Heart left ventricle (tissue), 16 donors: ENCODE results near the gene PRKG1. TPM values are rescaled to one million over a fixed set of nuclear protein-coding genes. Genes with fewer than 3 reads are reported as not detected.
A peak's percentile ranks its signal among the peaks of the same experiment; 100 is the strongest.

Experiments
- ATAC-seq, 4 donors: fragments of 200-7000 bp; cut with Tn5 transposase; one replicate each; pipeline ENCODE4 v1.9.1; 2020 to 2022; ENCODE audit warnings: moderate library complexity in 4 of 4, mild to moderate bottlenecking in 3 of 4, moderate number of reproducible peaks in 1 of 4
- DNase-seq, 5 donors: peaks; one replicate each; pipeline ENCODE4 v3.0.0-alpha.2; 2020
- H3K27ac ChIP-seq, 12 donors: fragments of 200-600 bp; sonication (generic) in 4 of 12; one replicate each; pipeline versions ENCODE4 v1.5.0 to v1.8.0; 2016 to 2022; ENCODE audit warnings: mild to moderate bottlenecking in 2 of 12
- H3K27me3 ChIP-seq, 9 donors: fragments of 200-600 bp; sonication (generic) in 2 of 9; one replicate each; pipeline versions ENCODE4 v1.5.1 to v1.8.0; 2016 to 2022; ENCODE audit warnings: mild to moderate bottlenecking in 3 of 9
- H3K36me3 ChIP-seq, 9 donors: fragments of 200-600 bp; sonication (generic) in 2 of 9; one replicate each; pipeline versions ENCODE4 v1.5.0 to v1.8.0; 2018 to 2022; ENCODE audit warnings: mild to moderate bottlenecking in 2 of 9
- H3K4me1 ChIP-seq, 12 donors: fragments of 200-600 bp; sonication (generic) in 4 of 12; one replicate each; pipeline versions ENCODE4 v1.5.0 to v1.8.0; 2016 to 2022; ENCODE audit warnings: mild to moderate bottlenecking in 3 of 12
- H3K4me3 ChIP-seq, 12 donors: fragments of 200-600 bp; sonication (generic) in 4 of 12; one replicate each; pipeline versions ENCODE4 v1.5.0 to v1.8.0; 2017 to 2022; ENCODE audit warnings: mild to moderate bottlenecking in 9 of 12, moderate library complexity in 4 of 12
- H3K9me3 ChIP-seq, 12 donors: fragments of 200-600 bp; sonication (generic) in 4 of 12; one replicate each; pipeline versions ENCODE4 v1.5.0 to v1.8.0; 2016 to 2022; ENCODE audit warnings: mild to moderate bottlenecking in 1 of 12
- POLR2A ChIP-seq, 2 donors: fragments of 450-650 bp; IDR thresholded peaks; one replicate each; pipeline ENCODE4 v1.6.1; 2017; ENCODE audit warnings: antibody characterized with exemption in 2 of 2, mild to moderate bottlenecking in 2 of 2, moderate library complexity in 2 of 2
- WGBS, 4 donors: extraction: QIAGEN DNeasy Blood & Tissue Kit in 2 of 4; methylation state at CpG; one replicate each; pipeline versions ENCODE4 v1.1.5 to v1.1.7; 2013 to 2018; 5-methylcytosine and 5-hydroxymethylcytosine counted together
- intact Hi-C, 10 donors: fragments of 100-400 bp; cut with DNase I; formaldehyde crosslinking; loops; one replicate each; pipeline versions ENCODE4 v1.11.1 to v1.14.2; 2022
- polyA plus RNA-seq, 2 donors: library from polyadenylated mRNA; stranded (reverse); fragments of 200-250 nt; gene quantifications; one replicate each; pipeline ENCODE4 v1.2.3, GENCODE V29; 2013
- total RNA-seq, 9 donors: library from RNA; depleted of rRNA in 2 of 9; stranded (reverse); fragments of >200 nt in 2 of 9; fragmentation: NEBNext Ultra II Directional in 3 of 9; extraction: Animal tissue kit (Norgen Biotek cat#: 25700) in 3 of 9; gene quantifications; one replicate each; pipeline versions ENCODE4 v1.1.0 to v1.2.4, GENCODE V29; 2016 to 2023
- TF ChIP-seq, protein P1 (sequence below), 12 donors: fragments of 200-600 bp; sonication (generic) in 4 of 12; IDR thresholded peaks; one replicate each; pipeline versions ENCODE4 v1.5.0 to v1.8.0; 2018 to 2022; ENCODE audit warnings: antibody characterized with exemption in 12 of 12, mild to moderate bottlenecking in 5 of 12
- donor health status: ischemic (EF 13 %, LVEDD 7.1; RV severe dilation, severe dysfunction).
- donor health status: healthy with polysubstance abuse.
- donor health status: DM: no; HTN: yes; CAD: no.
- donor health status: DM: no; HTN: no; CAD: no.
- donor health status: ischemic (EF 25% LVEDD 6.9; RV normal size, moderate dysfunction).
- donor health status: ischemic (EF 25% LVEDD 5.7; RV mildly dilated, moderate dysfunction).
- donor health status: healthy.
- donor health status: DM: yes; HTN: yes; CAD: no.
- donor health status: ischemic (EF 35%, LVEDD 5.7; RV mildly dilated, moderate dysfunction).
- donor health status: nonischemic (EF 11% LVEDD 7.7; RV severe dilation, severe dysfunction).
- donor health status: DM: yes; HTN: yes; CAD: no.
- donor health status: PGD.
- donor health status: ischemic (EF 29% LVEDD 5.4; RV normal size, mild dysfunction).
- donor health status: nonischemic (EF 23%, LVEDD 6.1; RV moderate dilation, normal function).

PRKG1 gene
- total and polyA plus RNA-seq, 11 donors = 5.5 to 37.3 (median 29.3) TPM

DNA sequence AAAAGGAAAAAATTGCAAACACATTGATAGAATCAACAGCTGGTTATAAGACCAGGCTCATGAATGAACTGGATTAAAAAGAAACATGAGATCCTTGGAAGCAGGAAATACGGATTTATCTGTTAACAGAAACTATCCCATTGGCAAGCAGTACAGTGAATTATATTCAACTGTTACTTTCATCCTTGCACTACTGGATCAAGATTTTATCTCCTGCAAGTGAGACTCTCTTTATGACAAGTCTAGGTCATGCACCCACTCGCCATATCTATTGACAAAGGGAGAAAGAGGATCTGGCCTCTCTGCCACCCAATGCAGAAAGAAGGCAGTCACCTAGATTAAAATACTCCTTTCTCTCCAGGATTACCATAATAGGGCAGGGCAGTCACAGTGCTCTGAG lies 583.7 kb downstream of the PRKG1 start:
- H3K4me1 ChIP-seq = peaks cover 0 to 17% (median 6%) of the 10 kb centered on the region in 12 donors
- no peak for DNase-seq
- 48 to 69% (median 52%) methylated on average over 2 of the region's 2 CpGs for WGBS, 4 donors

DNA sequence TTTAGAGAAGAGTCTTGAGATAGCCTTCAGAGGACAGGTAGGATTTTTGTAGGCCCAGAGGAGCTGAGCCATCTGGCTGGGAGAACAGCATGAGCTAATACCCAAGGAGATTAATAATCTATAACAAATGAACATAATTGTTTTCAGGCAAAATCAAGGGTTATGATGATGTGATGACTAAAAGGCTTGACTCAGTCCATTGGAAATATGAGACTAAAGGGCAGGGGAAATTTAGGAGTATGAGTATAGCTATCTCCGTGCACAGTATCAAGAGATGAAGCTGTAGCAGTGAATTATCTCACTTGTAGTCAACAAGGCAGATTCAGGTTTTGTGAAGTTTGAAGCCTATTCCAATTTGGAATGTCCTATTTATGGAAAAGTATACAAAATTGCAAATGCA lies 585.1 kb downstream of the PRKG1 start:
- WGBS, 4 donors = 76 to 94% (median 89%) methylated on average over 1 of the region's 1 CpG
- intact Hi-C loops = no loop called here
- DNase-seq = no peak
- no peak for TF ChIP-seq POLR2A (IDR thresholded peaks at IDR 0.05)
- TF ChIP-seq, protein P1, sequence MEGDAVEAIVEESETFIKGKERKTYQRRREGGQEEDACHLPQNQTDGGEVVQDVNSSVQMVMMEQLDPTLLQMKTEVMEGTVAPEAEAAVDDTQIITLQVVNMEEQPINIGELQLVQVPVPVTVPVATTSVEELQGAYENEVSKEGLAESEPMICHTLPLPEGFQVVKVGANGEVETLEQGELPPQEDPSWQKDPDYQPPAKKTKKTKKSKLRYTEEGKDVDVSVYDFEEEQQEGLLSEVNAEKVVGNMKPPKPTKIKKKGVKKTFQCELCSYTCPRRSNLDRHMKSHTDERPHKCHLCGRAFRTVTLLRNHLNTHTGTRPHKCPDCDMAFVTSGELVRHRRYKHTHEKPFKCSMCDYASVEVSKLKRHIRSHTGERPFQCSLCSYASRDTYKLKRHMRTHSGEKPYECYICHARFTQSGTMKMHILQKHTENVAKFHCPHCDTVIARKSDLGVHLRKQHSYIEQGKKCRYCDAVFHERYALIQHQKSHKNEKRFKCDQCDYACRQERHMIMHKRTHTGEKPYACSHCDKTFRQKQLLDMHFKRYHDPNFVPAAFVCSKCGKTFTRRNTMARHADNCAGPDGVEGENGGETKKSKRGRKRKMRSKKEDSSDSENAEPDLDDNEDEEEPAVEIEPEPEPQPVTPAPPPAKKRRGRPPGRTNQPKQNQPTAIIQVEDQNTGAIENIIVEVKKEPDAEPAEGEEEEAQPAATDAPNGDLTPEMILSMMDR (IDR thresholded peaks at IDR 0.05) = no peak
- no peak overlapping the region for H3K4me3 ChIP-seq
- ATAC-seq = no peak
- no peak overlapping the region for H3K27ac ChIP-seq
- no peaks in the 10 kb centered on the region for H3K9me3 ChIP-seq
- no peaks in the 10 kb centered on the region for H3K36me3 ChIP-seq
- H3K27me3 ChIP-seq = no peaks in the 10 kb centered on the region
- H3K4me1 ChIP-seq = peaks cover 0 to 13% (median 0%) of the 10 kb centered on the region in 12 donors

More for the DNA sequence above, 583.7 kb downstream of the PRKG1 start:
- Histone ChIP-seq H3K9me3 (no peaks in the 10 kb centered on the region), H3K27me3 (no peaks in the 10 kb centered on the region), H3K27ac (peak overlapping the region in 2 of 12 donors; percentile 5 to 15), H3K4me3 (no peak overlapping the region), H3K36me3 (no peaks in the 10 kb centered on the region)
- ATAC-seq = no peak
- TF ChIP-seq, protein P1 (IDR thresholded peaks at IDR 0.05) = no peak
- TF ChIP-seq POLR2A (IDR thresholded peaks at IDR 0.05) = no peak
- intact Hi-C loops = no loop called here

DNA sequence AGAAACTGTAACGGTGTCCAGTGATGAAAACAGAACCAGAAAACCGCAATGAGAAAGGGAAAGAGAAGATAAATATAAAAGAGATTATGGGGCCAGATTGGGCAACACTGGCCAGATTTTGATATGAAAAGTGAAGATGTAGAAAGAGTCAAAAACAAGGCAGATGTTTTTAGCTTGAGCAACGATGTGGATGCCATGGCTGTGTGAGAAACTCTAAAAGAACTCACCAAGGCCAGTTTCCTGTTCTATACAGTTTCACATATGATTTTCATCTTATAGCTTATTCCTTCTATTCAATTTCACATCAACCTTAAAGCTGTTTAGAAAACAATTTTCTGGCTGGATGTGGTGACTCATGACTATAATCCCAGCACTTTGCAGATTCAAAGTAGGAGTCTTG lies 588.8 kb downstream of the PRKG1 start:
- no peak for DNase-seq
- no peaks in the 10 kb centered on the region for H3K9me3 ChIP-seq
- 81 to 91% (median 83%) methylated on average over 3 of the region's 3 CpGs for WGBS, 4 donors

DNA sequence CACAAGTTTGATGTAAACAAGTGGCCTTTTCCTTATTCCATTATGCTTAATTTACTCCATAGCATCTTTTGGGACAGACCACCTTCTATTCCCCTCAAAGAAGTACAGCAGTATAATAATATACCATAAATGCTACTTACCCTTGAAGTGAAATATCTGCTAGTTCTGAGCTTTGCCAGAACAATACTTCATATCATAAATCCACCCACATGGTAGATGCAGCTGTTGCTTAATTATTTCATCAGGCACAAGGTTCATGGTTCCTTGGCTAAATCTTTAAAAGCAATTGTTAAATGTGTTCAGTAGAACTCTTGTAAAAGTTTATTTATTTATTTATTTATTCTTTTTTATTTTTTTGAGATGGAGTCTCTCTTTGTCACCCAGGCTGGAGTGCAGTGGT lies 592.2 kb downstream of the PRKG1 start:
- DNase-seq = no peak
- H3K9me3 ChIP-seq = peaks cover 0 to 1% (median 0%) of the 10 kb centered on the region in 12 donors
- no peak overlapping the region for H3K27ac ChIP-seq
- no peaks in the 10 kb centered on the region for H3K27me3 ChIP-seq
- no peaks in the 10 kb centered on the region for H3K36me3 ChIP-seq
- H3K4me1 ChIP-seq = peaks cover 0 to 25% (median 11%) of the 10 kb centered on the region in 12 donors
- ATAC-seq = no peak
- no peak overlapping the region for H3K4me3 ChIP-seq
- intact Hi-C loops = no loop called here
- no peak for TF ChIP-seq POLR2A (IDR thresholded peaks at IDR 0.05)
- TF ChIP-seq, protein P1 (IDR thresholded peaks at IDR 0.05) = no peak

More for the DNA sequence above, 588.8 kb downstream of the PRKG1 start:
- Histone ChIP-seq H3K4me3 (no peak overlapping the region), H3K27ac (no peak overlapping the region), H3K36me3 (no peaks in the 10 kb centered on the region), H3K27me3 (no peaks in the 10 kb centered on the region), H3K4me1 (peaks cover 0 to 20% (median 8%) of the 10 kb centered on the region in 12 donors)
- no peak for TF ChIP-seq POLR2A (IDR thresholded peaks at IDR 0.05)
- TF ChIP-seq, protein P1 (IDR thresholded peaks at IDR 0.05) = no peak
- no peak for ATAC-seq
- intact Hi-C loops = no loop called here
